Osteoblast (primary cell): ENCODE data around the gene FAM9C. TPM values are rescaled to one million over a fixed set of nuclear protein-coding genes. Genes with fewer than 3 reads are reported as not detected.
A peak's percentile ranks its signal among the peaks of the same experiment; 100 is the strongest.

Experiments used
- DNase-seq: peaks from one replicate; pipeline ENCODE4 v3.0.0; 2011; ENCODE audit warnings: low spot score, mixed read lengths; ENCODE audit not compliant: insufficient read length; ENCODE audit errors: missing footprints
- H2AFZ ChIP-seq: 2 replicates; pipeline ENCODE4 v1.6.0; 2011; ENCODE audit warnings: mild to moderate bottlenecking, low read length
- H3K27ac ChIP-seq: 2 replicates; pipeline ENCODE4 v1.5.1; 2011; ENCODE audit warnings: mild to moderate bottlenecking, low read depth, low read length, moderate library complexity
- H3K27me3 ChIP-seq: 2 replicates; pipeline ENCODE4 v1.6.0; 2012; ENCODE audit warnings: mild to moderate bottlenecking, control low read depth, inconsistent platforms, low read length, moderate library complexity; ENCODE audit not compliant: insufficient read depth
- H3K36me3 ChIP-seq: 2 replicates; pipeline ENCODE4 v1.5.1; 2011; ENCODE audit warnings: mild to moderate bottlenecking, low read length, control low read depth, moderate library complexity; ENCODE audit not compliant: insufficient read depth
- H3K4me1 ChIP-seq: 2 replicates; pipeline ENCODE4 v1.5.1; 2011; ENCODE audit warnings: mild to moderate bottlenecking, low read length, control low read depth, moderate library complexity; ENCODE audit not compliant: insufficient read depth
- H3K4me2 ChIP-seq: 2 replicates; pipeline ENCODE4 v1.6.0; 2011; ENCODE audit warnings: mild to moderate bottlenecking, low read length; ENCODE audit not compliant: insufficient read depth
- H3K4me3 ChIP-seq: fragments of 200-600 bp; sonication (generic); 3 replicates; pipeline ENCODE4 v1.5.1; 2012; ENCODE audit warnings: mild to moderate bottlenecking, low read length, inconsistent platforms; ENCODE audit not compliant: insufficient read depth
- H3K79me2 ChIP-seq: 2 replicates; pipeline ENCODE4 v1.6.0; 2012; ENCODE audit warnings: mild to moderate bottlenecking, low read length, control low read depth, inconsistent platforms; ENCODE audit not compliant: insufficient read depth
- H3K9me3 ChIP-seq: 2 replicates; pipeline ENCODE4 v1.5.1; 2011; ENCODE audit warnings: low read depth, low read length, control low read depth
- H4K20me1 ChIP-seq: 2 replicates; pipeline ENCODE4 v1.6.0; 2012; ENCODE audit warnings: mild to moderate bottlenecking, low read length, control low read depth; ENCODE audit not compliant: insufficient read depth
- total RNA-seq: library from RNA; depleted of rRNA; stranded (reverse); fragments of >200 nt; gene quantifications from 2 replicates; pipeline ENCODE4 v1.2.3, GENCODE V29; 2012
- TF ChIP-seq, protein P1 (sequence below): IDR thresholded peaks from 2 replicates; pipeline ENCODE4 v1.5.1; 2011; ENCODE audit warnings: mild to moderate bottlenecking, low read depth, low read length, moderate library complexity; ENCODE audit errors: extremely low read depth

The FAM9C gene
- total RNA-seq, result under 0.01 TPM in 1 of 2 replicates, not detected in the other

- H3K27me3 ChIP-seq, result no peaks in the 10 kb centered on the region
Measured at GRCh38 chrX:13044441-13044840, at the start of gene FAM9C. TSS of gene FAM9C (minus strand) at chrX:13044620. CDS start at chrX:13043789, 831 bp downstream.

GRCh38 chrX:13093529-13094140, 49.2 kb upstream of the FAM9C start:
- Histone ChIP-seq H3K27ac (no peak overlapping the region), H3K4me3 (no peak overlapping the region), H3K27me3 (no peaks in the 10 kb centered on the region), H3K9me3 (no peaks in the 10 kb centered on the region), H3K4me2 (no peak overlapping the region), H4K20me1 (no peaks in the 10 kb centered on the region), H3K79me2 (no peaks in the 10 kb centered on the region), H3K36me3 (no peaks in the 10 kb centered on the region), H3K4me1 (peaks cover 7% of the 10 kb centered on the region), H2AFZ (no peak overlapping the region)
- DNase-seq, result no peak
- TF ChIP-seq, protein P1, sequence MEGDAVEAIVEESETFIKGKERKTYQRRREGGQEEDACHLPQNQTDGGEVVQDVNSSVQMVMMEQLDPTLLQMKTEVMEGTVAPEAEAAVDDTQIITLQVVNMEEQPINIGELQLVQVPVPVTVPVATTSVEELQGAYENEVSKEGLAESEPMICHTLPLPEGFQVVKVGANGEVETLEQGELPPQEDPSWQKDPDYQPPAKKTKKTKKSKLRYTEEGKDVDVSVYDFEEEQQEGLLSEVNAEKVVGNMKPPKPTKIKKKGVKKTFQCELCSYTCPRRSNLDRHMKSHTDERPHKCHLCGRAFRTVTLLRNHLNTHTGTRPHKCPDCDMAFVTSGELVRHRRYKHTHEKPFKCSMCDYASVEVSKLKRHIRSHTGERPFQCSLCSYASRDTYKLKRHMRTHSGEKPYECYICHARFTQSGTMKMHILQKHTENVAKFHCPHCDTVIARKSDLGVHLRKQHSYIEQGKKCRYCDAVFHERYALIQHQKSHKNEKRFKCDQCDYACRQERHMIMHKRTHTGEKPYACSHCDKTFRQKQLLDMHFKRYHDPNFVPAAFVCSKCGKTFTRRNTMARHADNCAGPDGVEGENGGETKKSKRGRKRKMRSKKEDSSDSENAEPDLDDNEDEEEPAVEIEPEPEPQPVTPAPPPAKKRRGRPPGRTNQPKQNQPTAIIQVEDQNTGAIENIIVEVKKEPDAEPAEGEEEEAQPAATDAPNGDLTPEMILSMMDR, result no peak

More at GRCh38 chrX:13044441-13044840, at the start of gene FAM9C:
- H4K20me1 ChIP-seq, result no peaks in the 10 kb centered on the region
- no peak within 1 kb of the TSS for H3K27ac ChIP-seq
- no peaks in the 10 kb centered on the region for H3K4me1 ChIP-seq
- no peaks in the 10 kb centered on the region for H3K9me3 ChIP-seq
- no peaks in the 10 kb centered on the region for H3K79me2 ChIP-seq
- no peak within 1 kb of the TSS for H3K4me2 ChIP-seq
- H3K36me3 ChIP-seq, result no peaks in the 10 kb centered on the region
- no peak within 1 kb of the TSS for H3K4me3 ChIP-seq
- TF ChIP-seq, protein P1, result no peak
- H2AFZ ChIP-seq, result no peak within 1 kb of the TSS
- DNase-seq, result no peak

- H3K9me3 ChIP-seq, result no peaks in the 10 kb centered on the region
- H3K27ac ChIP-seq, result no peak overlapping the region
- TF ChIP-seq, protein P1, result no peak
- no peak for DNase-seq
- H4K20me1 ChIP-seq, result no peaks in the 10 kb centered on the region
- H3K4me1 ChIP-seq, result peaks cover 7% of the 10 kb centered on the region
- no peak overlapping the region for H3K4me3 ChIP-seq
- no peaks in the 10 kb centered on the region for H3K79me2 ChIP-seq
- no peaks in the 10 kb centered on the region for H3K27me3 ChIP-seq
- H3K4me2 ChIP-seq, result no peak overlapping the region
- H2AFZ ChIP-seq, result no peak overlapping the region
- no peaks in the 10 kb centered on the region for H3K36me3 ChIP-seq
Measured at GRCh38 chrX:13092455-13092941, 48.1 kb upstream of the FAM9C start.

GRCh38 chrX:13091111-13091765, 46.8 kb upstream of the FAM9C start:
- H2AFZ ChIP-seq, result peak overlapping the region; percentile 60
- no peaks in the 10 kb centered on the region for H3K9me3 ChIP-seq
- no peak for DNase-seq
- H3K4me2 ChIP-seq, result peak overlapping the region; percentile 7
- no peak overlapping the region for H3K4me3 ChIP-seq
- H3K27me3 ChIP-seq, result no peaks in the 10 kb centered on the region
- H3K79me2 ChIP-seq, result no peaks in the 10 kb centered on the region
- H3K27ac ChIP-seq, result peak overlapping the region; percentile 26
- H3K36me3 ChIP-seq, result no peaks in the 10 kb centered on the region
- H4K20me1 ChIP-seq, result no peaks in the 10 kb centered on the region
- peaks cover 7% of the 10 kb centered on the region for H3K4me1 ChIP-seq
- TF ChIP-seq, protein P1, result no peak
